NCI-H1105 treated with DMSO at 0.1 percent for 48 hours (cell line): ENCODE results near the gene AGAP1.

Experiments
- DNase-seq: peaks from one replicate; lab custom pipeline; 2025; lab: John Stamatoyannopoulos, UW

The AGAP1 gene

DNA sequence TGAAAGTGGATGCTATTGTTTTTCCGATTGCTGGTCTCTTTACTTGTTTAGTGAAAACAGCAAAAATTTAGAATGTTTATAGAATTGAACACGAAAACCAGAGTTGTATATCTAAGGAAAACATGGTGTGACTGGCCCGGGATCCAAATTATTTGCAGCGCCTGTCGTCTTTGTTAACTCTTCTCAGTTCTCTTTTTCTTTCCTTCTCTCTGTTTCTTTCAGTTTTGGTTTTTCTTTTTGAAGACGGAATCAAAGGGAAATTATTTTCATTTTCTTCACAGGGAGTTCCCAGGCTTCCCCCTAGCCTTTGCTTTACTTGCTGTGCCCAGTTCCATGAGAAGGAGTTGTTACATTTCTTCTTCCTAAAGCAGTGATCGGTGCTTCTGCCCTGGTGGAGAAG is 76.0 kb downstream of the AGAP1 start:
- no peak for DNase-seq

DNA sequence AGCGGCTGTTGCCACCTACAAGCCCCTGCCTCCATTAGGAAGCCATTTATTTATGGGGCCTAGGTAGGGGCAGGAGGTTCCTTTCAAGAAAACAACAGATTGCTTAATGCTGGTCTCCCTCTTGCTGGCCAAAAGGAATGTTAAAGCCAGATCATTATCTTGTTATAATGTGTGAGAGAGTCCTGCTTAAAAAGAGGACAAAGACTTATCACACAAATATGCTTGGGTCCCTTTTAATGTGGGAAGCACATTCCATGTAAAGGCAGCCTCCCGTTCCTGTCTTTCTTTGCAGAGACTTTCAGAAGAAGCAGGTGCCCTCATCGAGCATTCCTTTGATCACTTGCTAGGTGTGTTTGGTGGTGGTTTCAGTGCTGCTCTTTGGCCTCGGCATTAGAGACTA is 76.4 kb downstream of the AGAP1 start:
- no peak for DNase-seq

DNA sequence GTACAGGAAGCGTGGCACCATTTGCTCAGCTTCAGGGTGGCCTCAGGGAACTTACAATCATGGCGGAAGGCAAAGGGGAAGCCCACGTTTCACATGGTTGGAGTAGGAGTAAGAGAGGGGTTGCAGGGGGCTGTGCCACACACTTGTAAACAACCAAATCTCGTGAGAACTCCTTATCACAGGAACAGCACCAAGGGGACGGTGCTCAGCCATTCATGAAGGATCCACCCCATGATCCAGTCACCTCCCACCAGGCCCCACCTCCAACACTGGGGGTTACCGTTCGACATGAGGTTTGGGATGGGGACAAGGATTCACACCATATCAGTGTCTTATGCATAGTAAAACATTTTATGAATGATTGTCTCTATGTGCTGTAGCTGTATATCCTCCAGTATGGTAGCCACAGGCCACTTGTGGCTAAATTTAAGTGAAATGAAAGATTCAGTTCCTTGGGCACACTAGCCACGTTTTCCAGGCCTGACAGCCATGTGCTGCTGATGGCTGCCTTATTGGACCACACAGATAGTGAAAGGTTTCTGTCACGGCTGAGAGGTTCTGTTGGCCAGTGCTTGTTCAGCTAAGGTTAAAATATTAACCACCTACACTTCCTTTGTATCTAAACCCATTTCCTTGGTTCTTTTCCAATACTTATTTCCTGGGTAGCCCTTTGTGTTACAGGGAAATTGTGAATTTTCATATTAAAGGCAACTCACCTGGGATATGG is 77.3 kb downstream of the AGAP1 start:
- DNase-seq, result no peak

DNA sequence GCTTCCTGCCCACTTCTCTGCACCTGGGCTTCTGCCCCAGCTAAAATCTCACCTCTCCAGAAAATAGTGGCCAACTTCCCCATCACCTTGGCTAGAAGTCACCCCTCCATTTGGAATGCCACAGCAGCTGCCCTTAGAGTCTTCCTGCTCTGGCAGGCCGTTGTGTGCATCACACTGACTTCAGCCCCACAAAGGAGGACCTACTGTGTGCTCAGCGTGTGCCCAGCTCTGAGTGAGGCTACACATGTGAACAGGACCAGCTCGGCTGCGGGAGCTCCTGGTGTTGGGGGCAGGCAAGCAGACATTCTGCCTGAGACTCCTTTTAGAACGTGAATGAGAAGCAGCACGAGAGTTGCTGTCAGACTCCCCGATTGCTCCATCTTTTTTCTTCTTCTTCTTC is 78.7 kb downstream of the AGAP1 start:
- no peak for DNase-seq

DNA sequence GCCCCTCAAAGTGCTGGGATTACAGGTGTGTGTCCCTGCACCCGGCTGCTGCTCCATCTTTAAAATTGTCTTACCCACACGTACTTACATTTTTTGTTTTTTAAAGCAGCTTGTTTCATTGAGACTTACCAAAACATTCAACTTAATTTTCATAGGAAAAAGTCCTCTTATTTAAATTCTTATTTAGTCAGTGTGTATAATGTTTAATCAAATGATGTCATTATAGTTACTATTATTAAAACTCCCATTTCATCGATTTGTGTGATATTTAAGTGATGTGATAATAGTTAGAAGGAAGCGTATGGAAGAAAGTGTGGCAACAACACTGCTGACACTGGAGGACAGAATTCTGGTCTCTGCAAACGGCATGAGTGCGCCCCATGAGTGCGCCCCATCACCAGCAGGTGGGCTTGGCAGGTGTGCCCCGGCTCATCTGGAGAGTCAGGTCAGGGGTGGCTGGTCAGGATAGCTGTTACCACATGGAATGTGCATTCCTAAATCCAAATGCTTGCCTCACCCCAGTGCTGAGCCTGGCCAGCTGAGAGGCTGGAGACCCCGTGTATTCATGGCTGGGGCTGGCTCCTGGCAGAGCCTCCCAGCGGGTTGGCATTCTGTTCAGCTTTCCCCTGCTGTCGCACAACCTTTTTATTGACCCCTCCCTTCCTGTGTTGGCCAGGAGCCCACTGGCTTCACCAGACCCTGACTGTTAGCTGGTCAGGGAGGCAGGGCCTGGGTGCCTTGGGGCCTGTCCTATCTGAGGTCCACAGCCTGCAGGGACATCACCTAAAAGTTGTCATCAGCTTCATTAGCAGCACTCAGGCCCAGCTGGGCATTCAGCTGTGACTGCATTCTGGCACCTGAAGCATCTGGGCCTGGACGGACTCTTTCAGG is 79.7 kb downstream of the AGAP1 start:
- no peak for DNase-seq

DNA sequence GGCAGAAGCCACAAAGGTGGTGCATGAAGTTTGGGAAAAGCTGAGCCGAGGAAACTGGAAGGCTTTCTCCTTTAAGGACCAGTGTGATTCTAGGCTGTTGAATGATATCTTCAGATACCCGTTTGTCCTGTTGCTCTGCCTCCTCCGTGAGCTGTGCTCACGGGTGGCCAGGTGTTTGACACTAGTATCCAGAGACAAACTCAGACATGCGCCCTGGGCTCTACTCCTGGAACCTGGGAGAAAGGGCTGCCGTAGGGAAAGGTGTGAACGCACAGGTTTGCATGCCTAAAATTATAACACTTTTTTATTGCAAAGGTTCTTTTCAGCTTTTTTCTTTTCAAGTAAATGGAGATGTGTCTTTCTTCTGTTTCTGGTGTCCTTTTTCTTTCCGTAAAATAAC is 81.6 kb downstream of the AGAP1 start:
- no peak for DNase-seq

- DNase-seq, result no peak
Measured at GRCh38 chr2:235575904-235576303, 82.1 kb downstream of the AGAP1 start.

DNA sequence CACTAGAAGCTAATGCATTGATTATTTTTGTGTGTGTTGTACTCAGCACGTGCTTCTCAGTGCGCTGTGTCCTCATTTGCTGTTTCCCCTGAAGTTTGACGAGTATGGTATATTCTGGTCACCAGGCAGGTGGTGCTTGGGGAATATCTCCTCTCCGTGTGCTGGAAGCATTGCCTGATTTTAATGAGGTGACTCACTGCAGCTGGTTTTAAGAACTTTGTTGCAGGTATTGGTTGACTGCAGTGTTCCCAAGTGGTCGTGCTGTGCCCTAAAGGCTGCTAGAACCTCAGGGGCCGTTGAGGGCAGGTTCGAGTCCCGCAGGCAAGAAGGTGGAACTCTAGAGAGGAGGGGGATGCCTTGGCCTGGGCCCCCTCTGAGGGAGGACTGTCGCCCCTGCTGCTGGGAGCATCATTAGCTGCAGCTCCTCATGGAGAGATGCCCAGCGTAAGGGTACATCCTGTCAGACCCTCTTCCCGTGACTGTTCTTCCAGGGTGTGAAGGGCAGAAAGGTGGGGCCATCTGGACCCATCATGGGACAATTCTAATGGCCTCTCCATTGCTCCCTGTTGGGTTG is 82.6 kb downstream of the AGAP1 start:
- DNase-seq, result no peak

DNA sequence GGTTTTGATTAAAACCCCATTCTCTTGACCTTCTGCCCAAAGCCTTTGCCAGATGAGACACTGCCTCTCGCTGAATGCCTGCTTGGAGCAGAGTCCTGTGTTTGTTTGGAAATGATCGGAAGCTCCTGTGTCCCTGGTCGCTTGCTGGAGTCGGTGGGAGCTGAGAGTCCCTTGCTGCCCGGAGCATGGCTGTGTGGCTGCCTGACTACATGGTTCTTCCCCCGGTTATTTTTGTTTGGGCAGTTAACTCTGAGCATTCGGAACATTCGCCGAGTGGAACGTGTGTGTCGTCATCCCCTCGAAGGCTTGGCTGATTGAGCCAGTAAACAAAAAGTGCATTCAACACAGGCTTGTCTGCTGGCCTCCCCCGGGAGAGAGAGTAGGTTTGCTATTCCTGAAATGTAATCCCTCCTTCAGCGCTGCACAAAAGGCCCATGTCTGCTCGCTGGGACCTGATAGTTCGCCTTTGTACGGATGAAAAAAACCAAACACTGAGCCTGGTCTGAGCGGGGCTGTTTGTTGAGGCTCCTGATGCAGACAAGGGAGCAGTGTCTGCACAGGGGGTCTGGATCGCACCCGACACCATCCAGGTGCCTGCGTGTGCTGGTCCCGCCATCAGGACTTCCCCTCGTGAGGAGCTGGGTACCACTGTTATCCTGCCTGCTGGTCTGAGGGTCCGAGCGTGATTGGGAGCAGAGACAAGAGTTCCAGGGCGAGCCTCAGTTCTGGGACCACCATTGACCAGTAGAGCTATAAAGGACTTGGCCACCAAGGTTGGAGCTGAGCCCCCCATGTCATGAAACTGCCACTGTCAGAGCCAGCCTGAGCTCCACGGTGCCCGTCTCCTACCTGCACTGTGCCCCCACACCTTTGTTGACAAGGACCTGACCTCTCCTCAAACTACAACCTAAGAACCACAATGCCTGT is 83.8 kb downstream of the AGAP1 start:
- no peak for DNase-seq

DNA sequence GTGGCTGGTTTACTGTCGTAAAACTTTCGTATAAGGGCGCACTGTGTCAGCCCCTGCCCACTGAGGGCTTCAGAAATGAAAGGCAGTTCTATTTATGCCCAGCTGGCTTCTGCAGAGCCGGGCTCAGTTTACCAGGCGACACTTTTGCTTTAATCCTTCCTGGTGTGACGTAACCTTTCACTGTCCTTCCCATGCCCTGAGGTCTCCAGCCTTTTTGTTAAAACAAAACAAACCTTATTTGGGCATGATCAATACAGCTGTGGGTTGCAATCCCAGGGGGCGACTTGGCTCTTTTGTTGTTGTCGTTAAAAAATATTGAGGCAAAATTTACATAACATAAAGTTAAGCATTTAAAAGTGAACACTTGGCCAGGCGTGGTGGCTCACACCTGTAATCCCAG is 85.3 kb downstream of the AGAP1 start:
- no peak for DNase-seq

- DNase-seq, result no peak
Measured at GRCh38 chr2:235580426-235581157, 86.7 kb downstream of the AGAP1 start.

DNA sequence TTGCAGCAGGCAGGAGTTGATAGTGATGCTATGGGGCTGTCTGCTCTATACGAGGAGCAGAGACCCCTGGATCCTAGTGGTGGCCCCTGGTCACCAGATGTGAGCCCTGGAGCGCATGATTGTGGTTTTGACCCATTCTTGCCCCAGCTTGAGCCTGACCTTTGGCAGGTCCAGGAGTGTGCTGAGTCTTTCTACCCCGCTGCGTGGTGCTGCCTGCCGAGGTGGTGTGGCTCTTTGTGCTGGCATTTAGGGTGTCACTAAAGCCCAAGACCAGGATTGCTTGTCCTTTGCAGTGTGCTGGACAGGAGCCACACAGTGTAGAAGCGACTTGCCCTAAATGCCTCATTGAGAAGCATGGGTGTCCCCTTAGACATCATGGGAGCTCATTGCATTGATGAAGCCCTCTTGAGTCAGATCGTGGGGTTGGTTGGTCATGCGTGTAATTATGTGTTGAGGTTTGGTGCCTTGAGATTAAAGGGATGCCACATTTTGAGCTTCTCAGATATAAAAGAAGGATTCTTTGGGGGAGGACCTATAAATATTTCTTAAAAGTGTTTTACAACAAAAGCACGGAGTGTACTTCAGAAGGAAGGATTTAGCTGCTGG is 88.3 kb downstream of the AGAP1 start:
- DNase-seq, result no peak

- DNase-seq, result no peak
Measured at GRCh38 chr2:235582729-235583128, 88.9 kb downstream of the AGAP1 start.

GRCh38 chr2:235583144-235583543 is 89.3 kb downstream of the AGAP1 start:
- DNase-seq, result no peak

GRCh38 chr2:235583925-235584637 is 90.2 kb downstream of the AGAP1 start:
- no peak for DNase-seq

DNA sequence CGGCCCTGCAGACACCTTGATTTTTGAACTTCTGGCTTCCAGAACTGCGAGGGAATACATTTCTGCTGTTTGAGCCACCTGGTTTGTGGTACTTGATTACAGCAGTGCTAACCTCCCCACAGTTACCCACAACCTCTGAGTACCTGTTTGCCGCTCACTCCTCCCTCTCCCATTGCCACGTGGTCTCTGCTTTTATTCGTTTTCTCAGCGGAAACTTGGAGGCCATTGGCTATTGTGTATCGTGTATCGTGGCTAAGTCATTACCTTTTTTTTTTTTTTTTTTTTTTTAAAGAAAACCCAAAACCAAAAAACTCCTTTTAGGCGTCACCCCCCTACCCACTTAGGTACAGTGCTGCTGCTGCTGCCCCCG is 90.8 kb downstream of the AGAP1 start:
- DNase-seq, result no peak

DNA sequence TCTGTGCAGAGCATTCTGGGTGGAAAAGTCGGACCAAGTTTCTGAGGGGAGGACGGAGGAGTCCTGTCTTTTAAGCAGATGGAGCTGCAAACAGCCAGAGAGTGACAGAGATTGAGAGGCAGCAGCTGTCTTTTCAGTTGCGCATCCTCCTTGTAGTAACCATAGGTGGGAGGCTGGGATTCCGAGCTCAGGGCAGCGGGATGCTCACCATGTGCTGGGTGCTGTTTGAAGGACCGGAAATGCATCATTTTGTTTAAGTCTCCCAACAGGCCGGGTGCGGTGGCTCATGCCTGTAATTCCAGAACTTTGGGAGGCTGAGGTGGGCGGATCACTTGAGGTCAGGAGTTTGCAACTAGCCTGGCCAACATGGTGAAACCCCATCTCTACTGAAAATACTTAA is 93.4 kb downstream of the AGAP1 start:
- no peak for DNase-seq

DNA sequence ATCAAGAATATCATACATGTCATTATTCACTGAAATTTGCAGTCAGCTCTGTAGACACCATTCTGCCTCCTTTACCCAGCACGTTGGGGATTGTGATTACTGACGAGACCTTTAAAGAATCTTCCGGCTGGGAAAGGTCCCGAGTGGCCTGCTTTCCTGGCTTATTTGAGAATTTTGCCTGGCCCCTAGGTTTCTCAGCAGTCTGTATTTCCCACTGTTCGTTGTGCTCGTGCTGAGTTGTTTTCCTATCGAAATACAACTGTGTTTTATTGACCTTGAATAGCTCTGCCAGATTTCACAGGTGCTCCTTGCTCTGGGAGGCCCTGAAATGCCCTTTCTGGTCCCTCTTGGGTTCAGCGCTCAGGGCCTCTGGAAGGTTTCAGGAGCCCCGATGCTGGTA is 94.9 kb downstream of the AGAP1 start:
- DNase-seq, result no peak

DNA sequence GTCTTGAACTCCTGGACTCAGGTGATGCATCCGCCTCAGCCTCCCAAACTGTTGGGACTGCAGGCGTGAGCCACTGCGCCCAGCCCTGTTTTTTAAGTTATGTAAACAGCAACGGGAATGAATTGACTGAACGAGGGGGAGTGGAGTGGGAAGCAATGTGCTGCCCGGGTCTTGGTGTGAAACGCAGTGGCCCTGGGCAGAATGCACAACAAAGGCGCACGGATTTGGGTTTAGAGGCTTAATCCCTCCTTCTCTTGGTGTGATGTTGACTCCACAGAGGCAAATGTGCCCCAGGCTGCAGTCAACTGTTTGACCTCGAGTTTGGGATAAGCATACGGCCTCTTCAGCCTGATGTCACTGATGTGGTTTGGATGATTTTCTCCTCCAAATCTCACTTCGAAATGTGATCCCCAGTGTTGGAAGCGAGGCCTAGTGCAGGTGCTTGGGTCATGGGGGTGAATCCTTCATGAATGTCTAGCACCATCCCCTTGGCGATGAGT is 97.4 kb downstream of the AGAP1 start:
- no peak for DNase-seq

DNA sequence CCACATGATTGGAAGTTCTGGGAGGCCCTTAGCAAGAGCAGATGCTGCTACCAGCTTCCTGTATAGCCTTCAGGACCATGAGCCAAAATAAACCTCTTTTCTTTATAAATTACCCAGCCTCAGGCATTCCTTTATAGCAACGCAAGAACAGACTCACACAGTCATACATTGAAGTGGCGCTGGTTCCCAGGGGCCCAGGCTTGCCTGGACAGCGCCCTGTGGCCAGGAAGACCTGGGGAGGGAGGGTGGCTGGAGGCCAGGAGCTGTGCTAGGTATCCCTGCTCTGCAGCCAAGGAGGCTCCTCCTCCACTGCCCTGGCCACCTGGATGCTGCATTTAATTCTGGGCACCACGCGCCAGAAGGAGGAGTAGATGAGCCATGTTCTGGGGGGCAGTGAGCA is 98.1 kb downstream of the AGAP1 start:
- no peak for DNase-seq
